Activated T-helper 1 cell treated with anti-CD3 and anti-CD28 coated beads, Interleukin-2, amount 50 U/mL, for 16 hours (primary cell): ENCODE measurements around the gene IL22RA2.
A peak's percentile ranks its signal among the peaks of the same experiment; 100 is the strongest.
"Not testable (repeated sequence)": the region's sequence is repeated elsewhere in the genome, so short reads cannot be mapped to it uniquely, and the experiment has no call there.

Experiments
- DNase-seq, 2 donors: peaks; one replicate each; pipeline ENCODE4 v3.0.0-alpha.2; 2020; ENCODE audit warnings: low read depth in 1 of 2, low spot score in 1 of 2

Gene IL22RA2, protein sequence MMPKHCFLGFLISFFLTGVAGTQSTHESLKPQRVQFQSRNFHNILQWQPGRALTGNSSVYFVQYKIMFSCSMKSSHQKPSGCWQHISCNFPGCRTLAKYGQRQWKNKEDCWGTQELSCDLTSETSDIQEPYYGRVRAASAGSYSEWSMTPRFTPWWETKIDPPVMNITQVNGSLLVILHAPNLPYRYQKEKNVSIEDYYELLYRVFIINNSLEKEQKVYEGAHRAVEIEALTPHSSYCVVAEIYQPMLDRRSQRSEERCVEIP

GRCh38 chr6:137173501-137173900 is at the start of gene IL22RA2:
Gene IL22RA2 (minus strand): TSS chr6:137173644. CDS start chr6:137161749, 11,895 bp downstream.
- no peak for DNase-seq

- DNase-seq: no peak
Measured at GRCh38 chr6:137222381-137222780, 48.9 kb upstream of the IL22RA2 start.

DNA sequence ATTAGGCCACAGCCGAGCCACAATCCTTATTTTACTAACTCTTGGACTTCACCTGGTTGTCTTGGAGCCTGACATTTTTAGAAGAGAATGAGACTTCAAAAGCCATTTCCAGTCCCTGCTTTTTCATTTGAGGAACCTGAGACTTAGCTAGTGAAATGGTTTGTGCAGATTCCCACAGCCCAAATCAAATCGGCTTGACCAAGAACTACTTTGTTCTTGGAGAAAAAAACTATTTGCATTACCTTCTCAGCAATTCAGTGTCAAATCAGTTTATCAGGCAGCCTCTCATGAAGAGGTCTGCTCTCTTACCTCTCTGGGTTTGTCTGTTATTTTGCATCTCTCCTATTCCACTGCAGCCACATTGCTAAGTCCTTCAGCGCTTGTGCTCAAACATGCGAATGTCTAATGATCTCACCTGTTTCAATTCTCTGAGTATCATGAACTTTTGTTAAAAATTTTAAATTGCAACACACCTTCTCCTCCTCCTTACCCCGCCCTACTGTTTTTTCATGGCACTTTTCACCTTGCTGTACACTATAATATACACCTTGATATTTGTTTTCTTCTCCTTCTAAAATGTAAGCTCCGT is 46.3 kb upstream of the IL22RA2 start:
- DNase-seq: no peak

GRCh38 chr6:137218917-137219663 is 45.6 kb upstream of the IL22RA2 start, which contains the start of gene IFNGR1:
Gene IFNGR1 (minus strand): TSS chr6:137219385. CDS start chr6:137219327, 58 bp downstream.
- peak; percentile 89 to 91 for DNase-seq

DNA sequence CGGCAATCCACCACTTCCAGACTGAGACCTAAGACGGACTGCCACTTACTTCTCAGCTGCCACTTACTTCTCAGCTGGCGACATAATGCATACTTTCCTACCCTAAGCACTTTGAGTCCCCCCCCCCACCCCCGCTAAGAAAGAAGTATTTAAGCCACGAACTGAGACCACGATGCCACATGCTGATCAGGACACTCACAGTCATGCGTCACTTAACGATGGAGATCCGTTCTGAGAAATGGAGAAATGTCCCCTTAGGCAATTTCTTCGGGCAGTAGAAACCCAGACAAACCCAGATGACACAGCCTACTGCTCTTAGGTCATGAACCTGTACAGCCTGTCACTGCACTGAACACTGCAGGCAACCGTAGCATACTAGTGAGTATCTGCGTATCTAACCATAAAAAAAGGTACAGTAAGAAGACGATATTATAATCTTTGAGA is 45.1 kb upstream of the IL22RA2 start:
- peak in 1 of 2 donors; percentile 6 for DNase-seq

- no peak for DNase-seq
Measured at GRCh38 chr6:137217801-137218472, 44.5 kb upstream of the IL22RA2 start.

DNA sequence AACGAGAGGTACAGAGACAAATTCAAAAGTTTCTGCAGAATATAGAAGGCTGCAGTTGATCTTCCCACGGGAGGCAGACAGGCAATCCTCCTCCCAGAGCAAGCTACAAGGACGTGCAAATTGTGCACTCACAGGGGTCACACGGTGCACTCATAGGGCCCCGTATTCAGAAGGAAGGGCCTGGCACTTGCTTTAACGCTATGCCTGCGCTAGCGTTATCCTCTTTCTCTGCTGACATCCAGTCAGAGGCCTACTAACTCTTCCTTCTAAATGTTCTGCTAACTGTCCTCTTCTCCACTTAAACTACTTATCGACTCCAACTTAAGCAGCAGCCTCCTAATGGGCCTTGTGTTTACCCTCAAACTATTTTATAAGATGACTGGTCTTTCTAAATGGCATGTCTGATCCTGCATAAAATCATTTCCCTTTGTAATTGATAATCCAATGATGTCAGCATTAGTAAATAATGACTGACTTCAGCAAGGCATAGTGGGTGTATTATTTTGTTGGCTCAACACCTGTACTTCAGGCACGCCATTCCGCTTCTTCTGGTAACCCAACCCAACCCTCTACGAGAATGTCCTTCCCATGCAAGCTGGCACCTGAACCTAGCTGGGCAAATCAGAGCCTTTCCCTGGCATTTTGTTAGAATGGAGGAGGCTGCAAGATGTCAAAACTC is 43.6 kb upstream of the IL22RA2 start:
- no peak for DNase-seq

DNA sequence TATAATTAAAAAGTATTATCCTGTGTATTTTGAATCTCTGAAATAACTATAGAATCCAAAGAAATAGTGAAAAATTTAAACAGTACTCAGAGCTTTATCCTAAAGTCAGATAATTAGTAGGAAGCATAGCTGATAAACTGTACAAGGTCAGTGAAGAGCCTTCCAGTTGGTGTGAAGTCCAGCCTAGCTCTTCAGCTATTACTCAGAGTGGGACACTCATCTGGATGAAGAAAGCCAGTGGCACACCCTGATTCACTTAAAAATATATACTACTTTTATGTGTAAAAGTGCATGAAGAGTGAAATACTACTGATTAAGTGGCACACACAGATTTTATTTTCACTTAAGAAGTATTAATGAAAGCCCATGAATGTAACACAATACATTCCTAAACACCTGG is 42.7 kb upstream of the IL22RA2 start:
- no peak for DNase-seq

DNA sequence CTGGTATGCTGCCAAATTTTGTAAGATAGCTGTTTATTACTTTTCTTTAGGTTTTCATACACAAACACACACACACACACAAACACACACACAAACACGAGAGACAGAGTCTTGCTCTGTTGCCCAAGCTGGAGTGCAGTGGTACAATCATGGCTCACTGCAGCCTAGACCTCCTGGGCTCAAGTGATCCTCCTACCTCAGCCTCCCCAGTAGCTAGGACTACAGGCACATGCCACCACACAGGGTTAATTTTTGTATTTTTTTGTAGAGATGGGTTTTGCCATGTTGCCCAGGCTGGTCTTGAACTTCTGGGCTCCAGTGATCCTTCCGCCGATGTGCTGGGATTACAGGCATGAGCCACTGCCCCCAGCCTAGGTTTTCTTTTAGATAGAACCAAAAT is 42.2 kb upstream of the IL22RA2 start:
- DNase-seq: not testable (repeated sequence)

DNA sequence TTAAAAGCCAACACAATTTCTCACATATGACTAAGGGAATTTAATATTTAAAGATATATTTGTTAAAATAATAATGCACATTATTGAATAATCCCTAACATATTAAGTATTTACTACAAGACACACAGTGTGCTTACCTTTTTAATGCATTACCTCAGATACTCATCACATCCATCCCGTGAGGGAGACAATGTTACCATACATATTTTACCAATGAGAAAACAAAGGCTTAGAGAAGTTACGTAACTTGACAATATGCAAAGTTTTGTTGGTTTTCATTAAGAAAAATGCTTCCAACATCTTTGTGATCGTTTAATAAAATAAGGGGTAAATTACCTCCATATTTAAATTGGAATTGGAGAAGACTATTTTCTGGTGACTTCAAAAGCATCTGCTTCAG is 41.5 kb upstream of the IL22RA2 start:
- DNase-seq: no peak

DNA sequence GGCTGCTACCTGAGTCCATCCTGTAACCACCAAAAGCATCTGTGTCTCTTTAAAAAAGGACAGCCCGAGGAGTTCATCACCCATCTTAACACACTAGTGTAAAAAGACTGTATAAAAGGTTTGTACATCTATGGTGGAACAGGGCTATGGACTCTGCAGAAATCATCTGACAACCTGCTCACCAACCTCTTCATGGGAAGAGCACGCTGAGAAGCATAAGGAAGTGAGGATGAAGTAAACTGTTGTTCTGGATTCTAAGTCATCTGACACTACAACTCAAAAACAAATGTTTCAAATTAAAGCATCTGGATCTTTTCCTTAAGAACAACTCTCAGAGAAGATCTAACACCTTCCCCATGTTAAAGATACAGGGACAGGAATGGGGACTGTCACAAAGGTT is 40.4 kb upstream of the IL22RA2 start:
- no peak for DNase-seq

DNA sequence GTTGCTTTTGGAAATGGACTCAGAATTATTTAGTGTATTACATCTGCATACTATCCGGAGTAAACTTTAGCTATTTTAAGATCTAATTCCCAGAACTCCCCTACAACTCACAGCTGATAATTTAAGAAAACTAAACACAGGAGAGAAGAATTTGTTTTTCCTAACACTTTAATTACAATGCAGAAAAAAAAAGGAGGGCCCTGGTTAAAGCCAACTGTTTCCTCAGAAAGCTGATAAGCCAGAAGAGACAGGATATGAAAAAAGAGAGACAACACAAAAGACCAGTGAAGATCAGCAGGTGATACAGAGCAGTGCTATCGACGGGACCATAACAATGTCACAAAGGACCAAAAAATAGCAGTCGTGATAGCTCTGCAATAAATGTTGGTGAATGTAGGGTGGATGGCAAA is 39.9 kb upstream of the IL22RA2 start:
- no peak for DNase-seq

DNA sequence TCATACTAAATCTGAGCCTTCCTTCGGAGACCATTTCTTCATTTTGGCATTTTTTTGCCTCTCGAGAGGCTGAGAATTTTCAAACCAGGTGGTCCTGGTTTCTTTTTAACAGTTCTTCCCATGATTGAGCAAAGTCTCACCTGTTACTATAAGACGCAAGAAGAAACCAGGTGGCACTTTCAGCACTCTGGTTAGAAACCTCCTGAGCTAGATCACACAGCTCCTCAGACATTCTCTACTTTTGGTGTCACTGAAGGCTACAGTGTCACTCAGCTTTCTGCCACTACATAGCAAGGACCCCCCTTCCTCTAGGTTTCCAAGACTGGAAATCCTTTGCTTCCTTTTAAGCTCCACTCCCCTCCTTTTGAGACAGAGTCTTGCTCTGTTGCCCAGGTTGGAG is 38.5 kb upstream of the IL22RA2 start:
- DNase-seq: no peak

- DNase-seq: no peak
Measured at GRCh38 chr6:137210903-137211302, 37.5 kb upstream of the IL22RA2 start.

DNA sequence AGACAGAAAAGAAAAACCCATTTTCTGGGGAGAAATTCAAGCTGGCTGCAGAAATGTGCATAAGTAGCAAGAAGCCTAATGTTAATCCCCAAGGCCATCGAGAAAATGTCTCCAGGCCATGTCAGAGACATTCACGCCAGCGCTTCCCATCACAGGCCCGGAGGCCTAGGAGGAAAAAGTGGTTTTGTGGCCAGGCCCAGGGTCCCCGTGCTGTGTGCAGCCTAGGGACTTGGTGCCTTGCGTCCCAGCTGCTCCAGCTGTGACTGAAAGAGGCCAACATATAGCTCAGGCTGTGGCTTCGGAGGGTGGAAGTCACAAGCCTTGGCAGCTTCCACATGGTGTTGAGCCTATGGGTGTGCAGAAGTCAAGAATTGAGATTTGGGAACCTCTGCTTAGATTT is 34.8 kb upstream of the IL22RA2 start:
- no peak for DNase-seq

GRCh38 chr6:137207457-137207856 is 34.0 kb upstream of the IL22RA2 start:
- not testable (repeated sequence) for DNase-seq

DNA sequence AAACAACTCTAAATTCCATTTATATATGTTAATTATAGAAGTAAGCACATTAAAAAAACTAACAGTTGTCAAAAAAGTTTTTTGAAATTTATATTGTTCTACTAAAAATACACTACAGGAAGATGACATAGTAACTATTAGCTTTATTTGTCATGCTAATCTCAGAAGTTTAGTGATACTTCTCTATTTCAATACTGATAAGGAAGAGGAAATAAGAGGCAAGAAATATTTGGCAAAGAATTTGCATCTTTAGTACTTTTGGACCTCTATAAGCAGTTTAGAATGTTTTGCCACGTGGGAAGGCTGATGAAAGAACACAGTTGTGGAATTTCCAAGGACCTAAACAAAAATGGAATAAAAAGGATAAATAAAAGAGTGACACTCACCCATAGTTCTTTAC is 33.1 kb upstream of the IL22RA2 start:
- no peak for DNase-seq

GRCh38 chr6:137203256-137203655 is 29.8 kb upstream of the IL22RA2 start:
- DNase-seq: no peak

- no peak for DNase-seq
Measured at GRCh38 chr6:137202078-137202477, 28.6 kb upstream of the IL22RA2 start.

GRCh38 chr6:137201006-137201405 is 27.6 kb upstream of the IL22RA2 start:
- DNase-seq: no peak

- no peak for DNase-seq
Measured at GRCh38 chr6:137200288-137200687, 26.8 kb upstream of the IL22RA2 start.
